H1 (cell line): ENCODE results near the gene SAMD15. TPM values are rescaled to one million over a fixed set of nuclear protein-coding genes. Genes with fewer than 3 reads are reported as not detected.

Source experiments
- CTCF ChIA-PET: fragments of 300-600 bp; sonication (Branson Sonifier 250); formaldehyde crosslinking; loops from one replicate; lab custom pipeline; 2021; ENCODE audit not compliant: partially characterized antibody; lab: Charles Lee
- POLR2A ChIA-PET: fragments of 300-600 bp; sonication (Branson Sonifier 250); formaldehyde crosslinking; loops from one replicate; lab custom pipeline; 2021; ENCODE audit warnings: inconsistent platforms; ENCODE audit not compliant: partially characterized antibody; lab: Charles Lee
- DNase-seq, 2 experiments: peaks; one replicate each; pipeline versions ENCODE4 v3.0.0 to v3.0.0-alpha.2; 2010 to 2022; ENCODE audit warnings: low spot score in 2 of 2, low read depth in 1 of 2, mixed read lengths in 1 of 2
- FAIRE-seq: peaks from 2 replicates; lab custom pipeline; 2011; peaks lifted over from hg19 to GRCh38; lab: Jason Lieb, UNC
- H2AFZ ChIP-seq: 2 replicates; pipeline ENCODE4 v1.8.1; 2012; ENCODE audit warnings: low read length, inconsistent platforms
- H2AK5ac ChIP-seq: 2 replicates; pipeline ENCODE4 v1.6.1; 2013; ENCODE audit warnings: low read depth, low read length
- H2BK120ac ChIP-seq: replicated peaks from 2 replicates; pipeline ENCODE3; 2013; ENCODE audit warnings: low read depth, low read length, inconsistent platforms
- H2BK12ac ChIP-seq: 2 replicates; pipeline ENCODE4 v1.6.1; 2013; ENCODE audit warnings: low read depth, low read length
- H2BK15ac ChIP-seq: 2 replicates; pipeline ENCODE4 v1.6.1; 2013; ENCODE audit warnings: low read length
- H2BK20ac ChIP-seq: 2 replicates; pipeline ENCODE4 v1.6.1; 2013; ENCODE audit warnings: low read length
- H2BK5ac ChIP-seq: 2 replicates; pipeline ENCODE4 v1.6.1; 2013; ENCODE audit warnings: low read depth, low read length
- H3K14ac ChIP-seq: 2 replicates; pipeline ENCODE4 v1.6.1; 2013; ENCODE audit warnings: inconsistent platforms; ENCODE audit not compliant: insufficient read length
- H3K18ac ChIP-seq: 2 replicates; pipeline ENCODE4 v1.6.1; 2013; ENCODE audit warnings: low read length; ENCODE audit errors: extremely low read depth
- H3K23ac ChIP-seq: 2 replicates; pipeline ENCODE4 v1.6.1; 2013; ENCODE audit warnings: inconsistent platforms; ENCODE audit not compliant: insufficient read length
- H3K23me2 ChIP-seq: 2 replicates; pipeline ENCODE4 v1.6.1; 2013; ENCODE audit warnings: low read depth, low read length
- H3K27ac ChIP-seq: 2 replicates; pipeline ENCODE4 v1.6.1; 2011; ENCODE audit warnings: low read depth, low read length, inconsistent platforms
- H3K27me3 ChIP-seq, 4 experiments: replicated peaks in 1 of 4; 1 replicate in 1 of 4; 2 replicates in 3 of 4; pipeline versions ENCODE4 v1.6.1 to v1.8.1; 2011 to 2013; ENCODE audit warnings: low read length in 3 of 4, mild to moderate bottlenecking in 3 of 4, inconsistent platforms in 2 of 4, mixed read lengths in 2 of 4, moderate library complexity in 1 of 4; ENCODE audit not compliant: control insufficient read depth in 3 of 4, insufficient read depth in 3 of 4; ENCODE audit errors: extremely low read depth in 1 of 4
- H3K36me3 ChIP-seq, 4 experiments: 2 replicates each; pipeline versions ENCODE4 v1.6.1 to v1.8.1; 2011 to 2013; ENCODE audit warnings: mild to moderate bottlenecking in 4 of 4, low read length in 3 of 4, moderate library complexity in 2 of 4, control low read depth in 1 of 4, inconsistent platforms in 1 of 4; ENCODE audit not compliant: insufficient read depth in 4 of 4, control insufficient read depth in 2 of 4
- H3K4ac ChIP-seq: replicated peaks from 2 replicates; pipeline ENCODE3; 2013; ENCODE audit warnings: low read length, low read depth, mixed read lengths, inconsistent platforms; ENCODE audit not compliant: insufficient read length
- H3K4me1 ChIP-seq, 4 experiments: replicated peaks in 1 of 4; 1 replicate in 1 of 4; 2 replicates in 3 of 4; pipeline versions ENCODE4 v1.6.1 to v1.8.1; 2011 to 2013; ENCODE audit warnings: low read length in 3 of 4, inconsistent platforms in 2 of 4, mixed read lengths in 1 of 4; ENCODE audit not compliant: insufficient read depth in 4 of 4, control insufficient read depth in 3 of 4
- H3K4me2 ChIP-seq, 2 experiments: 2 replicates each; pipeline versions ENCODE4 v1.6.1 to v1.8.1; 2011 to 2013; ENCODE audit warnings: low read depth in 2 of 2, low read length in 2 of 2, control low read depth in 1 of 2, inconsistent platforms in 1 of 2, mild to moderate bottlenecking in 1 of 2; ENCODE audit not compliant: insufficient read depth in 1 of 2
- H3K4me3 ChIP-seq, 4 experiments: fragments of 200-600, 300-600 bp in 1 of 4; sonication (generic), shearing (Covaris generic), sonication (Bioruptor Twin) in 1 of 4; 2 replicates each; pipeline versions ENCODE4 v1.5.1 to v1.8.1; 2011 to 2016; ENCODE audit warnings: low read length in 4 of 4, low read depth in 3 of 4, control low read depth in 2 of 4, inconsistent platforms in 2 of 4, mild to moderate bottlenecking in 2 of 4, mixed read lengths in 1 of 4, moderate library complexity in 1 of 4; ENCODE audit not compliant: insufficient read depth in 2 of 4; ENCODE audit errors: extremely low read depth in 1 of 4
- H3K56ac ChIP-seq: replicated peaks from 2 replicates; pipeline ENCODE3; 2013; ENCODE audit warnings: low read depth, mild to moderate bottlenecking, mixed read lengths, low read length, inconsistent platforms; ENCODE audit not compliant: insufficient read length
- H3K79me1 ChIP-seq: 2 replicates; pipeline ENCODE4 v1.6.1; 2013; ENCODE audit warnings: low read depth, low read length, control low read depth
- H3K79me2 ChIP-seq, 2 experiments: 2 replicates each; pipeline versions ENCODE4 v1.6.1 to v1.8.1; 2012 to 2013; ENCODE audit warnings: low read length in 2 of 2, mild to moderate bottlenecking in 2 of 2, inconsistent platforms in 1 of 2; ENCODE audit not compliant: insufficient read depth in 2 of 2, control insufficient read depth in 1 of 2
- H3K9ac ChIP-seq, 4 experiments: replicated peaks in 1 of 4; 1 replicate in 1 of 4; 2 replicates in 3 of 4; pipeline versions ENCODE4 v1.6.1 to v1.8.1; 2011 to 2013; ENCODE audit warnings: low read depth in 3 of 4, low read length in 3 of 4, control low read depth in 2 of 4, mild to moderate bottlenecking in 2 of 4, moderate library complexity in 2 of 4, inconsistent platforms in 1 of 4; ENCODE audit errors: extremely low read depth in 1 of 4
- H3K9me3 ChIP-seq, 2 experiments: 2 replicates each; pipeline versions ENCODE4 v1.6.1 to v1.8.1; 2012 to 2013; ENCODE audit warnings: mild to moderate bottlenecking in 2 of 2, moderate library complexity in 2 of 2, control low read depth in 1 of 2, inconsistent platforms in 1 of 2, low read depth in 1 of 2, low read length in 1 of 2, mixed read lengths in 1 of 2; ENCODE audit not compliant: insufficient read depth in 2 of 2
- H4K20me1 ChIP-seq, 2 experiments: replicated peaks in 1 of 2; 2 replicates each; pipeline versions ENCODE3 to v1.8.1; 2011 to 2013; ENCODE audit warnings: inconsistent platforms in 2 of 2, low read length in 2 of 2, mild to moderate bottlenecking in 1 of 2; ENCODE audit not compliant: insufficient read depth in 2 of 2, control insufficient read depth in 1 of 2
- H4K5ac ChIP-seq: 2 replicates; pipeline ENCODE4 v1.6.1; 2013; ENCODE audit warnings: low read length, low read depth, mixed read lengths, inconsistent platforms; ENCODE audit not compliant: insufficient read length
- H4K8ac ChIP-seq: 2 replicates; pipeline ENCODE4 v1.8.0; 2013; ENCODE audit warnings: mild to moderate bottlenecking, moderate library complexity, low read length, inconsistent platforms; ENCODE audit not compliant: insufficient read depth; ENCODE audit errors: extremely low read depth
- H4K91ac ChIP-seq: replicated peaks from 2 replicates; pipeline ENCODE3; 2013; ENCODE audit warnings: low read length, mixed read lengths, inconsistent platforms; ENCODE audit not compliant: insufficient read length
- CHD1 ChIP-seq: IDR thresholded peaks from 2 replicates; pipeline ENCODE4 v1.6.1; 2012; ENCODE audit warnings: low read depth, low read length, improper control_type of control experiment
- FOSL1 ChIP-seq: IDR thresholded peaks from 2 replicates; pipeline ENCODE4 v1.6.1; 2011; ENCODE audit warnings: mild to moderate bottlenecking, low read depth, low read length, moderate library complexity; ENCODE audit not compliant: insufficient read depth
- RFX5 ChIP-seq: IDR thresholded peaks from 2 replicates; pipeline ENCODE4 v1.6.1; 2011; ENCODE audit warnings: low read depth, low read length, improper control_type of control experiment, borderline replicate concordance
- SAP30 ChIP-seq: fragments of 300-600 bp; sonication (generic); IDR thresholded peaks from 2 replicates; pipeline ENCODE4 v1.7.1; 2012; ENCODE audit warnings: low read length, moderate library complexity, mild to moderate bottlenecking, inconsistent platforms; ENCODE audit not compliant: insufficient read depth, insufficient replicate concordance
- TAF1 ChIP-seq: IDR thresholded peaks from 2 replicates; pipeline ENCODE4 v1.6.1; 2011; ENCODE audit warnings: mild to moderate bottlenecking, low read depth, low read length
- YY1 ChIP-seq: IDR thresholded peaks from 2 replicates; pipeline ENCODE4 v1.6.1; 2011; ENCODE audit warnings: low read depth, mild to moderate bottlenecking, low read length
- WGBS, 2 experiments: shearing (Covaris generic) in 1 of 2; methylation state at CpG; one replicate each; pipeline versions ENCODE4 v1.1.6 to v1.1.7; 2013 to 2015; ENCODE audit warnings: low lambda C conversion rate in 2 of 2, mixed read lengths in 2 of 2, inconsistent platforms in 1 of 2, low coverage in 1 of 2, missing lambda C conversion rate in 1 of 2; ENCODE audit not compliant: insufficient replicate concordance in 2 of 2, insufficient coverage in 1 of 2, insufficient read length in 1 of 2; ENCODE audit errors: extremely low coverage in 1 of 2, missing lambda C conversion rate in 1 of 2; 5-methylcytosine and 5-hydroxymethylcytosine counted together
- polyA plus RNA-seq, 7 experiments: library from polyadenylated mRNA; depleted of rRNA in 3 of 7; stranded (reverse) in 5 of 7; unstranded in 2 of 7; fragments of >200 nt in 5 of 7; fragments of 200-250 nt in 2 of 7; gene quantifications; 1 replicate in 5 of 7; 2 replicates in 1 of 7; 4 replicates in 1 of 7; pipeline versions ENCODE4 v1.2.1 to v1.2.3, GENCODE V29; 2011 to 2013; ENCODE audit warnings: missing spikeins in 2 of 7, mixed read lengths in 2 of 7
- total RNA-seq: library from RNA; stranded (reverse); fragmentation: NEBNext Ultra II Directional; extraction: Animal tissue kit (Norgen Biotek cat#: 25700); gene quantifications from 2 replicates; pipeline ENCODE4 v1.2.1, GENCODE V29; 2021

The SAMD15 gene
- total and polyA plus RNA-seq, 2 of the 8 experiments (the other 6 are each of a cell fraction or from before 2014, with no cell fraction given): 0.17 to 1.0 TPM

DNA sequence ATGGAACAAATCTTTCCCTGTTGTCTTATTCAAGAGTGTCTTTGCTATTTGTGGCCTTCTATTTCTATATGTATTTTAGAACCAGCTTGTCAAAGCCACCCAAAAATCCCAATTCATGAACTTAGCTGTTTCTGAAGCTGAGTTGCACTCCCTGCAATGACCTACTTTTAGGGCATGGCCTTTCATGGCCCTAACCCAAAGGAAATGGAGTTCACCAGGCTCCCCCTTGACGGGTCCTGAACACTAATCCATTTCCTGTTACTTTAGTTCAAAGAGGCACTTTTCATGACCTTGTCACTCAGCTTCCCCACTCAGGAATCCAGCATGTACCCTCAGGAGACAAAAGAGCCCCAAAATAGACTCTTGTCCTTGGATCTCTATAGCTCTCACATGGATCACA lies 7.9 kb upstream of the SAMD15 start:
- Histone ChIP-seq H3K4ac (no peak overlapping the region), H3K23me2 (no peaks in the 10 kb centered on the region), H3K27ac (no peak overlapping the region), H3K9me3 (no peaks in the 10 kb centered on the region), H2BK20ac (no peak overlapping the region), H4K20me1 (no peaks in the 10 kb centered on the region), H2BK15ac (no peak overlapping the region), H3K27me3 (no peaks in the 10 kb centered on the region), H3K18ac (no peak overlapping the region), H2AFZ (no peak overlapping the region), H3K36me3 (no peaks in the 10 kb centered on the region), H2AK5ac (no peak overlapping the region), H3K4me3 (no peak overlapping the region), H3K4me1 (no peaks in the 10 kb centered on the region; a peak in 1 of 7 replicates), H3K9ac (no peak overlapping the region), H3K4me2 (no peak overlapping the region), H3K14ac (no peak overlapping the region), H4K8ac (no peak overlapping the region), H3K79me2 (no peaks in the 10 kb centered on the region), H2BK12ac (no peak overlapping the region), H3K79me1 (no peaks in the 10 kb centered on the region; the same call in 1 of the 2 replicates), H4K91ac (no peak overlapping the region), H3K23ac (no peak overlapping the region), H3K56ac (no peak overlapping the region), H2BK5ac (no peak overlapping the region), H2BK120ac (no peak overlapping the region), H4K5ac (no peak overlapping the region)
- FAIRE-seq (no peak), DNase-seq (no peak)
- CTCF ChIA-PET: interaction anchor here (0.7 to 1.2 kb wide), 2 partner anchors 77 to 1359 kb away, joined by 3 to 4 read pairs; no protein-coding TSS in a partner anchor
- POLR2A ChIA-PET: no interaction called here
- WGBS, 2 experiments: 93% methylated on average over 1 of the region's 1 CpG; no CpG with 5 or more reads in 1 of the 2 experiments
- TF ChIP-seq RFX5 (no peak), YY1 (no peak), TAF1 (no peak), SAP30 (no peak), CHD1 (no peak), FOSL1 (no peak)
